GM18519 (cell line): ENCODE results near the gene MBD5.
"Not testable (repeated sequence)": the region's sequence is repeated elsewhere in the genome, so short reads cannot be mapped to it uniquely, and the experiment has no call there.

ENCODE experiments used
- ATAC-seq: cut with Tn5 transposase; IDR thresholded peaks from one replicate; pipeline ENCODE4 v1.9.1; 2021; ENCODE audit warnings: mild to moderate bottlenecking, moderate library complexity; ENCODE audit not compliant: unreplicated experiment, low FRiP score

The MBD5 gene

GRCh38 chr2:148021059-148021861 lies at the start of gene MBD5:
Gene MBD5, plus strand, starts transcription at chr2:148021091.
- ATAC-seq: no peak

GRCh38 chr2:147976102-147976501 lies 44.8 kb upstream of the MBD5 start:
- ATAC-seq: no peak

GRCh38 chr2:147977679-147978078 lies 43.2 kb upstream of the MBD5 start:
- ATAC-seq: no peak

DNA sequence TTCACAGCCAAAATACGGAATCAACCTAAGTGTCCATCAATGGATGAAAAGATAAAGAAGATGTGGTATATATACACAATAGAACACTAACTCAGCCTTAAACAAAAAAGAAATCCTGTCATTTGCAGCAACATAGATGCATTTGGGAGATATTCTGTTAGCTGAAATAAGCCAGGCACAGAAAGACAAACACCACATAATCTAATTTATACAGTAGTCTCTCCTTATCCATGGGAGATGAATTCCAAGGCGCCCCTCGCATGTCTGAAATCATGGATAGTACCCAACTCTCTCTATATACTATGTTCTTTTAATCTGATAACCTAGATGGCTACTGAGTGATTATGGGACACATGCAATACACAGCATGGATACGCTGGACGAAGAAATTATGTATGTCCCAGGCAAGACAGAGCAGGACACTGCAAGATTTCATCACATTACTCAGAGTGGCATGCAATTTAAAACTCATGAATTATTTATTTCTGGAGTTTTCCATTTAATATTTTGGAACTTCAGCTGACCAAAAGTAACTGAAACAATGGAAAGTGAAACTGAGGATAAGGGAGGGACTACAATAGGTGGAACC lies 39.9 kb upstream of the MBD5 start:
- ATAC-seq: no peak

GRCh38 chr2:147989102-147989501 lies 31.8 kb upstream of the MBD5 start:
- no peak for ATAC-seq

DNA sequence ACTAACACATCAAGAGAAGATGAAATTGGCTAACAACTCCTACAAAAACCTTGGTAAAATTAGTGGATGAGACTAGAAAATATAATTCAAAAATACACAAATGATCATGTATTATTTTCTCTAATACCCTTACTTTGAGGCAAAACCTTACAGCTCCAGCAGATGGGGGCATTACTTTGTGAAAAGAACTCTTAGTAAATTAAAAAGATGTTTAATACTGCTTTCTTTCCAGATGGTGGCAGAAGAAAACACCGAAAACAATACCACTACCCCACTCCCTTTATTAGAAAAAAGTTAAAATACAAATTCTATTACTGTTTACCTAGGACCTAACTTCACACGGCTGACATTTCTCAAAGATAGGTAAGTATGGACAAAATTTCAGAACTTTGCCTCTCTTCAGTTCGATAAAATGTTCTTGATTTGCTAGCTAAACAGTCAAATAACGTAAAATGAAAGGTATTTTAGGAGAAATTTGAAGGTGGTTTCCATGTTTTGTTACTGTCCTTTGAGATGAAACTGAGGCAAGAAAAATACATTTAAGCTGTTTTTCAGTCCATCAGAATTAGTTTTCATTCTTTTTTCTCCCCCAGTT lies 31.0 kb upstream of the MBD5 start:
- peak; percentile 61 for ATAC-seq

DNA sequence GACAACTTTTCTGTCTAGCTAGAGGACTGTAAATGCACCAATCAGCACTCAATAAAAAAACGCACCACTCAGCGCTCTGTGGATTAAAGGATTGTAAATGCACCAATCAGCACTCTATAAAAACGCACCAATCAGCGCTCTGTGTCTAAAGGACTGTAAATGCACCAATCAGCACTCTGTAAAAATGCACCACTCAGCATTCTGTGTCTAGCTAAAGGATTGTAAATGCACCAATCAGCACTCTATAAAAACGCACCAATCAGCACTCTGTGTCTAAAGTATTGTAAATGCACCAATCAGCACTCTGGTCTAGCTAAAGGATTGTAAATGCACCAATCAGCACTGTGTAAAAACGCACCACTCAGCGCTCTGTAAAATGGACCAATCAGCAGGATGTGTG lies 25.9 kb upstream of the MBD5 start:
- not testable (repeated sequence) for ATAC-seq

DNA sequence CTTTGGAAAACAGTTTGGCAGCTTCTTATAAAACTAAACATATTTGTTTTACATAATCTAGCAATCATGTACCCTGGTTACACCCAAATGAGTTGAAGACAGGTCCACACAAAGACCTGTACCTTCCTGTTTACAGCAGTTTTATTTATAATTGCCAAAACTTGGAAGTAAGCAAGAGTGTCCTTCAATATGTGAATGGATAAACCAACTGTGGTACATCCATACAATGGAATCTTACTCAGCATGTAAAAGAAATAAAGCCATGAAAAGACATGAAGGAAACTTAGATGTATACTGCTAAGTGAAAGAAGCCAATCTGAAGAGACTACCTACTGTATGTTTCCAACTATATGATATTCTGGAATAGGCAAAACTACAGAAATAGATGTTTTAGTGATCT lies 24.1 kb upstream of the MBD5 start:
- no peak for ATAC-seq

DNA sequence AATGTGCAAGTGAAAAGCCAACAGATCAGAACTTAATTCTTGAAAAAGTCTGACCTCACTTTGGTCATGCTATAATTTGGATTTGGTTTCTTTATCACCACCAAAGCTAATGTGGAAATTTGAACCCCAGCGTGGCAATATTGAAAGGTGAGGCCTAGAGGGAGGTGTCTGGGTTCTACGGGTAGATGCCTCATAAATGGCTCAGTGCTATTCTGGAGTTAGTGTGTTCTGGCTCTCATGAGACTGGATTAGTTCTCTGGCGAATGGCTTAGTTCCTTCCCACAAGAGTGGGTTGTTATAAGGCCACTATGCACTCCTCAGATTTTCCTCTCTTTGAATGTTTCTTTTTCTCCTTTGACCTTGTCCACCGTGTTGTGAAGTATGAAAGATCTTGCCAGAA lies 22.7 kb upstream of the MBD5 start:
- ATAC-seq: no peak

GRCh38 chr2:147999126-147999525 lies 21.8 kb upstream of the MBD5 start:
- ATAC-seq: no peak

DNA sequence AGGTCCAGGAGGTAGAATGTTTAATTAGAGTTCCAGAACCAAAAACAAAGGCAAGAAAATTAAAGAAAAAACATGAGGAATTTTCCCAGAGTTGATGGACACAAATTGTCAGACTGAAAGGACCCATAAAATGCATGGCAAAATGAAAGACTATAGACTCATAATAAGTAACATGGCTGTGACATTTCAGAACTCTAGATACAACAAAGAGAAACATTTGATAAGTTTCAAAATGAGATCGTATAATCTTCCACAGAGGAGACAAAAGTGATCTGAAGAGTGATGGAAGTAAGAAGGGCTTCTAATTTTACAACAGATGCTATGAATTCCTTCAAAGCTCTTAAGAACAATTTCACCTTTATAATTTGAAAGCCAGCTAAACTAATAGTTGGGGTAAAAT lies 20.8 kb upstream of the MBD5 start:
- no peak for ATAC-seq

DNA sequence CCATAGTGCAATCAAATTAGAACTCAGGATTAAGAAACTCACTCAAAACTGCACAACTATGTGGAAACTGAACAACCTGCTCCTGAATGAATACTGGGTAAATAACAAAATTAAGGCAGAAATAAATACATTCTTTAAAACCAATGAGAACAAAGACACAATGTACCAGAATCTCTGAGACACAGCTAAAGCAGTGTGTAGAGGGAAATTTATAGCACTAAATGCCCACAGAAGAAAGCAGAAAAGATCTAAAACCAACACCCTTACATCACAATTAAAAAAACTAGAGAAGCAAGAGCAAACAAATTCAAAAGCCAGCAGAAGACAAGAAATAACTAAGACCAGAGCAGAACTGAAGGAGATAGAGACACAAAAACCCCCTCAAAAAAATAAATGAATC lies 18.5 kb upstream of the MBD5 start:
- ATAC-seq: not testable (repeated sequence)

DNA sequence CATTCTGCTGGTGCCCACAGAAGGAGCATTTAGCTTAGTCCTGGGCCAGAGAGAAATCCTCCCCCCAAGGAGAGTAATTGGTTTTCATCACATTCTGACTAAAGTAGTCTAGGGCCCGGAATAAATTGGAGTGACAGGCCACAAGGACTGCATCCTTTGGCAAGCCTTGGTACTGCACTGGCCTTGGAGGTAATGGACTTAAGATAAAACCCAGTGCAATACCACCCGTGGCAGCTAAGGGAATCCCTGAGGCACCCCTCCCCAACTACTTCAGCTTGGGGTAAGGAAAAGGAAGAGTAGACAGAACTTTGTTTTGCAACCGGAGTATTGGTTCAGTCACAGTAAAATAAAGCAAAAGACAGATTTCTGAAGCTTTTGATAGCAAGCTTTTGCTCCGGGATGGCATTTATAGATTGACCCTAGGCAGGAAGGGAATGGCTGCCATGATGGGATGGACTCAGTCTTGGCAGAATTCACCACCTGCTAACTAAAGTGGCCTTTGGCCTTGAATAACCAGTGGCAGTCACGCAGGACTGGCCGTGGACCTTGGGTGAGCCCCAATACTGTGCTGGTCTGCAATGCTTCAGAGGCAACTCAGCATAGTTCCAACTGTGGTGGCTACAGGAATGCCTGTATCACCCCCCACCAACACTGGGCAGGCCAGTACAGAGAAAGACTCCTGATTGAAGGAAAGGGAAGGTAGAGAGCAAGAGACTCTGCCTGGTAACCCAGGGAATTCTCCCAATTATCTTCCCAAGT lies 14.5 kb upstream of the MBD5 start:
- ATAC-seq: no peak

DNA sequence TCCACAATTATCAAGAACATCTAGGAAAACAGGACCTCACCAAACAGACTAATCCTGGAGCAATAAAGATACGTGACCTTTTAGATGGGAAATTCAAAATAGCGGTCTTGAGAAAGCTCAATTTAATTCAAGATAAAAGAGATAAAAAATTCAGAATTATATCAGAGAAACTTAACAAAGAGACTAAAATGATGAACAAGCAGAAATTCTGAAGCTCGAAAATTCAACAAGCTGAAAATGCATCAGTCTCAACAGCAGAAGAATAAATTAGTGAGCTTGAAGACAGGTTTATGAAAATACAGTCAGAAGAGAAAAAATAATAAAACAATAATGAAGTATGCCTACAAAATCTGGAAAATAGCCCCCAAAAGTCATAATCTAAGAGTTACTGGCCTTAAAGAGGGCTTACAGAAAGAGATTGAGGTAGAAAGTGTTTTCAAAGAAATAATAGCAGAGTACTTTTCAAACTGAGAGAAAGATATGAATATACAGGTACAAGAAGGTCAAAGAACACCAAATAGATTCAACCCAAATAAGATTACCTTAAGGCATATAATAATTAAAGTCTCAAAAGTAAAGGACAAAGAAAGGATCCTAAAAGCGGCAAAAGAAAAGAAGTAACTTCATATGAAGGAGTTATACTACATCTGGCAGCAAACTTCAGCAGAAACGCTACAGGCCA lies 13.5 kb upstream of the MBD5 start:
- ATAC-seq: no peak

DNA sequence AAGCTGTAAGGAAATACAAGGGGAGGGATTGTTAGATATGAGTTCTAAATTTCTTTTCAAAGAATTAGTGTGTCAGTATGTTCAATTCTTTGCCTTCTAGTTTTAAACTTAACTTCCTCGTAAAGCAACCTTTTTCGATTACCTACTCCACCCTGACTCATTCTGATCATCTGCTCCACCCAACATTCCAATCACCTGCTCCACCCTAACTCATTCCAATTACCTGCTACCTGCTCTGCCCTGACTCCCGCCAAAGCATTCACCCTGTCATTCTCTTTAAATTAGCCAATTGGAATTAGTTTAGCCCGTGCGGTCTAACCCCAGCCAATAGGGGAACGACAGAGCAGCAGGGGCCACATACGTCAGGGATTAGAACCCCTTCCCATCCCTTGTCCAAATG lies 12.5 kb upstream of the MBD5 start:
- ATAC-seq: not testable (repeated sequence)

DNA sequence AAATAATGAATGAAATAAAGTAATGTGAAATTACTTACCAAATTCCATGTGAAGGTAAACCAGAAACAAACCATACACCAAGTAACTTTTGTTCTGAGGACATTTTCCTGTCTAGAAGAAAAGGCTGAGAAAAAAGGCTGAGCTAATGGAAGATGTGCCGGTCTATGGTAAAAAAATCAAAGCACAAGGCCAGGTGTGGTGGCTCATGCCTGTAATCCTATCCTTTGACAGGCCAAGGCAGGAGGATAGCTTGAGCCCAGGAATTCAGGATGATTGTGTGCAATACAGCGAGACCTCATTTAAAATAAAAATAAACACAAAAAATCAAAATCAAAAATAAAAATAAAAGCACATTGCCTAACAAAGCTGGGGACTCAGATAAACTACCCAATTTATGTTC lies 7.0 kb upstream of the MBD5 start:
- no peak for ATAC-seq

DNA sequence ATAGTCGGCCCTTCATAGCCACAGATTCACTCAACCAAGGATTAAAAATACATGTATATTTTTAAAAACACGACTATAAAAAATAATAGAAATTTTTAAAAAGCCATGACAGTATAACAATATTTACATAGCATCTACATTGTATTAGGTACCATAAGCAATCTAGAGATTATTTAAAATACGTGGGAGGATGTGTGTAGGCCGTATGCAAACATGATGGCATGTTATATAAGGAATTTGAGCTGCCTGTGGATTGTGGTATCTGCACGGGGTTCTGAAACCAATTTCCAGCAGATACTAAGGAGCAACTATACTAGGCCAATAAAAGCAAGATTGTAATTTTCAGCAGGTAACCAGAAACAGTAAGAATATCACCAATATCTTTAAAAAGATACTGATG lies 6.3 kb upstream of the MBD5 start:
- ATAC-seq: no peak

- peak; percentile 48 for ATAC-seq
Measured at GRCh38 chr2:148020111-148021058, 506 bp upstream of the MBD5 start, which contains the start of gene ORC4. Gene ORC4, minus strand, starts transcription at chr2:148020737. Its CDS starts 44,779 bp downstream, at chr2:147975958.

GRCh38 chr2:148021886-148022285 lies 995 bp downstream of the MBD5 start:
- no peak for ATAC-seq
